Bladder microvascular endothelial cell (primary cell): ENCODE data around the gene SYNPR. TPM values are rescaled to one million over a fixed set of nuclear protein-coding genes. Genes with fewer than 3 reads are reported as not detected.

ENCODE experiments used
- total RNA-seq: library from RNA; depleted of rRNA; stranded (reverse); fragments of >200 nt; gene quantifications from 2 replicates; pipeline ENCODE4 v1.2.3, GENCODE V29; 2014

SYNPR gene
- not detected in 2 replicates for total RNA-seq

DNA sequence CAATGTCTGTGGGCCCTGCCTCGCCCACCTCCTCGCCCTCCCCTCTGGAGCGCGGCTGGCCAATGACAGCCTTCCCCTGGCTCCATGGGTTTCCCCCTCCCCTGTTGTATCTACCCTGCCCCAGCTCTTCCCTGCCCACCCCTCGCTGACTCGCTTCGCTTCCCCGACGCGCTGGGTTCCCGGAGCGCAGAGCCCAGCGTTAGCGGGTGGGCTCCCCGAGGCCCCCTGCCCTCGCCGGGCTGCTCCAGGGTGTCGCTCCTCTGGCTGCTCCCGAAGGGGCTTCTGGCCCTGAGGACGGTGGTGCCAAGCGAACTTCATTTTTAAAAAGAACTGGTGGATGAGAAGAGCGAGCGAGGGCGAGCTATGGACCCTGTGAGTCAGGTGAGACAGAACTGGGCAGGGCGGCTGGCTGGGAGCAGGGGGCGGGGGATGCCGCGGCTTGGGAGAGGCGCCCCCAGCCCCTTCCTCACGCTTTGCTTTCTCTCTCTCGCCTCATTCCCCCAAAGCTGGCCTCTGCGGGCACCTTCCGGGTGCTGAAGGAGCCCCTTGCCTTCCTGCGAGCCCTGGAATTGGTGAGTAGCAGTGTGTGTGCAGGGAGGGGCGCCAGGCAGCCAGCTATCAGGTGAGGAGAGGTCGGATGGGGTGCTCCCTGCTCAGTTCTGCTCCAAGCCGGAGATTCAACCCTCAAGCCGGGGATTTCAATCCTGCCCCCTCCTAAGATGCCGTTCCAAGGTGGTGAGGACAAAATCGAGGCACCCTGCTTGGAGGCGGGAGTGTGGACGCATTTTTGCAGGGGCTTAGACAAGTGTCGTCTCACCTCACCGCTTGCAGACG, at the start of gene SYNPR:
TSS of gene SYNPR (plus strand) at position 138 of the 834 bp plus-strand sequence.

DNA sequence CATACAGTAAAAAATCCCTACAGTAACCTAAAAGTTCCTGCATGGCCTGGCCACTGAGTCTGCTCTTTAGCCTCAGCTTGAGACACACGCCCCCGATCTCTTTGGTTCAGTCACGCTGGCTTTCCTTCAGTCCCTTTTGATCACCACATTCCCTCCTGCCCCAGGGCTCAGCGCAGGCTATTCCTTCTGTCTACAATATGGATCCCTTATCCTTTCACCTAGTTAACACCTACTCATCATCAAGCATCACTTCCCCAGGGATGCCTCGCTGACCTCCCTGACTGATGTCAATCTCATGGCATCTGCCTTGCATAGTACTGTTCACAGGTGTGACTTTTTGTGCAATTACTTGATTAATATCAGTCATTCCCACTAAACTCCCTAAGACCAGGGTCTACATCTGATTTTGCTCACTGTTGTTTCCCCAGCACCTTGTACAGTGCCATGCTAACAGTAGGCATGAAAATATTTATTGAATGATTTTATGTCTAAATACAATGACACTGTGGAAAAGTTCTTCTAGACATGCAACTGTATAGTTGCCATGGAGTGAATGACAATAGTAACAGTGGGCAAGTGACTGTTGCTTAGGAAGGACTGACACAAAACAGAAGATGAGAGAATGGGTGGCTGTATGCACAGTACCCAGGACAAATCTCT, 374.1 kb downstream of the SYNPR start, which contains the start of gene SNTN:
TSS of gene SNTN (plus strand) at position 610 of the 660 bp plus-strand sequence. CDS start at position 623, 13 bp downstream.

